ENCODE data around the gene USH1G.

The USH1G gene

DNA sequence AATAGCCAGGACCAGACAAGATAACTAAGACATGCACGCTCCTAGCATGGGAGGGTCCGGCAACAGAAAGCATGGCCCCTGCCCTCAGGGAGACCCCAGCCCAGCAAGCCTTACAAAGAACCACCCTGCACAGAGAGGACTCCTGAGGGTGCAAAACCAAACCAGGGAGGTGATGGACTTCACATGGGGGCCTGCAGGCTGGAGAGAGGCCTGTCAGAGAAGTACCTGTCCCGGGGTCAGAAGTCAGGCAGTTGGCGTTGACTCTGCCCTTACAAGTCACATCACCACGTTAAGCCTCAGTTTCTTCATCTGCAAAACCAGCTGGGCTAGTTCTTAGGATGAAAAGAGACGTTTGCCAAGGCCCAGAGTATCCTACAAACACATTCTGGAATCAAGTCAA, 5.7 kb upstream of the USH1G start:
- in situ Hi-C loops (cut with HindIII; ENCODE audit: low sequenced_read_pairs): no loop called here
- no peak for DNase-seq (ENCODE audit: low read depth, low spot score)
- TF ChIP-seq, protein P1, sequence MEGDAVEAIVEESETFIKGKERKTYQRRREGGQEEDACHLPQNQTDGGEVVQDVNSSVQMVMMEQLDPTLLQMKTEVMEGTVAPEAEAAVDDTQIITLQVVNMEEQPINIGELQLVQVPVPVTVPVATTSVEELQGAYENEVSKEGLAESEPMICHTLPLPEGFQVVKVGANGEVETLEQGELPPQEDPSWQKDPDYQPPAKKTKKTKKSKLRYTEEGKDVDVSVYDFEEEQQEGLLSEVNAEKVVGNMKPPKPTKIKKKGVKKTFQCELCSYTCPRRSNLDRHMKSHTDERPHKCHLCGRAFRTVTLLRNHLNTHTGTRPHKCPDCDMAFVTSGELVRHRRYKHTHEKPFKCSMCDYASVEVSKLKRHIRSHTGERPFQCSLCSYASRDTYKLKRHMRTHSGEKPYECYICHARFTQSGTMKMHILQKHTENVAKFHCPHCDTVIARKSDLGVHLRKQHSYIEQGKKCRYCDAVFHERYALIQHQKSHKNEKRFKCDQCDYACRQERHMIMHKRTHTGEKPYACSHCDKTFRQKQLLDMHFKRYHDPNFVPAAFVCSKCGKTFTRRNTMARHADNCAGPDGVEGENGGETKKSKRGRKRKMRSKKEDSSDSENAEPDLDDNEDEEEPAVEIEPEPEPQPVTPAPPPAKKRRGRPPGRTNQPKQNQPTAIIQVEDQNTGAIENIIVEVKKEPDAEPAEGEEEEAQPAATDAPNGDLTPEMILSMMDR (IDR thresholded peaks at IDR 0.05; ENCODE audit: low read depth, low read length): no peak
- H3K4me3 ChIP-seq (ENCODE audit: low read depth, low read length): no peak overlapping the region

DNA sequence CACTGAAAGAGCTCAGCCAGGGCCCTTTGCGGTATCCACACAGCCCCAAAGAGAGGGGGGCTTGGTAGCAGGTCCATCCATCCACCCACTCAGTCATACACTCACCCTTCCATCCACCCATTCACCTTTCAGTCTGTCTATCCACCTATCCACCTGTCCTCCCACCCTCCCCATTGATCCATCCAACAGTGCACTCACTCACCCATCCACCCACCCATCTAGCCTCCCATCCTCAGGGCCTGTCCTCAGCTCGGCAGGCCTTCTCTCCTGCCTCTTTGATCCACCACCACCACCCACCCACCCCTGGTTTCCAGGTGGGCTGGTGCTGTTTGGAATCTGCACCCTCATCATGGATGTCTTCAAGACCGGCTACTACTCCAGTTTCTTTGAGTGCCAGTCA, 2.2 kb upstream of the USH1G start:
- H3K4me3 ChIP-seq (ENCODE audit: low read depth, low read length): no peak overlapping the region
- TF ChIP-seq, protein P1 (IDR thresholded peaks at IDR 0.05; ENCODE audit: low read depth, low read length): no peak
- in situ Hi-C loops (cut with HindIII; ENCODE audit: low sequenced_read_pairs): no loop called here
- no peak for DNase-seq (ENCODE audit: low read depth, low spot score)

DNA sequence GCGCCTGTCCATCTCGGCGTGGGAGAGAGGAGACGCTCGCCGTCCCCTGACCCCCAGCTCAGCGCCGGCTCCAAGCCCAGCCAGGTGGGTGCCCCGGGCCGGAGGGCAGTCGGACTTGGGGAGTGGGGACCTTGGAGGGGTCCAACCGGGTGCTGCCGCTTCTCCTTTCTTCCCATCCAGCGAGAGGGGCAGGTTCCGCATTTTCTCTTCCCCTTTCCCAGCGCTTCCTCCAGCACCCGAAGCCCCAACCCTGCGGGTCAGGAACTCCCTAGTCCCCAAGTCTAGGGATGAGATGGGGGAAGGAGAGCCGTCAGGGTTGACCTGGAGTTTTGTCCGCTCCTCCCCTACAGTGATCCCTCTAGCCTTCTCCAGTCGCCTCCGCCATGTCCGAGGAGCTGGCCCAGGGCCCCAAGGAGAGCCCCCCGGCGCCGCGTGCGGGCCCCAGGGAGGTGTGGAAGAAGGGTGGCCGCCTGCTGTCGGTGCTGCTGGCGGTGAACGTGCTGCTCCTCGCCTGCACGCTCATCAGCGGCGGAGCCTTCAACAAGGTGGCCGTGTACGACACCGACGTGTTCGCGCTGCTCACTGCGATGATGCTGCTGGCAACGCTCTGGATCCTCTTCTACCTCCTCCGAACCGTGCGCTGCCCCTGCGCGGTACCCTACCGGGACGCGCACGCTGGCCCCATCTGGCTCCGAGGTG, 1.3 kb upstream of the USH1G start, which contains the start of gene OTOP2:
Gene OTOP2 (plus strand): TSS at position 24 of the 699 bp plus-strand sequence. CDS start 360 bp downstream, at position 384.
- DNase-seq (ENCODE audit: low read depth, low spot score): no peak
- H3K4me3 ChIP-seq (ENCODE audit: low read depth, low read length): peak within 1 kb of the TSS; percentile 12
- in situ Hi-C loops (cut with HindIII; ENCODE audit: low sequenced_read_pairs): no loop called here
- TF ChIP-seq, protein P1 (IDR thresholded peaks at IDR 0.05; ENCODE audit: low read depth, low read length): no peak

DNA sequence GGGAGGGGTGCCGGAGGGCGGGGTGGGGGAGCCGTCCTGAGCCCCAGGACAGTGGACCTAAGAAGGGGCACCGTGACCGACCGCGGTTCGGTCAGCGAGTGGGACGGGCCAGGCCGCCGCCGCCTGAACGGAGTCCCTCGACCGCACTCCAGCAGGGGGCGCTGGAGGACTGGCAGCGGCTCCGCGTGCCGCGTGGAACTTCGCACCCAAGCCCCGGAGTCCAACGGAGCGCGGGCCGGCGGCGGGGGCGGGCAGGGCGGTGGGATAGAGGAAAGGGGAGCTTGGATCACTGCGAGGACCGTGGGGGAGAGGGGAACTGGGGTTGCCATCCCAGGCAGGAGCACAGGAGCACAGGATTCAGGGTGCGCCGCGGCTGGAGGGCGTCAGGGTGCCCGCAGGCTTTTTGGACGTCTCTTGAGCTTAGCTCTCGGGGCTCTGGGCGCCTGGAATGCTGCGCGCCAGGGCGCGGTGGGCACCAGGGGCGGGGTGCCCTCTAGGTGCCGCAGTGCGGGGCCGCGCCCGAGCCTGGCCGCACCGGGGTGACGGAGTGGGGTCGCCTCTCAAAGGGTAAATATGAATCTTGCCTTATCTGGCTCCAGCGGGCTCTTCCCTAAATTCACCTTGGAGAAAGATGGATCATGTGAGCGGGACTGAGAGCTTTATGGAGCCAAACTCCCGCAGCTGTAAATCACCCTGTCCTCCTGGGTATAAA, 639 bp upstream of the USH1G start:
- peak overlapping the region; percentile 12 for H3K4me3 ChIP-seq (ENCODE audit: low read depth, low read length)
- TF ChIP-seq, protein P1 (IDR thresholded peaks at IDR 0.05; ENCODE audit: low read depth, low read length): peak; percentile 66
- peak; percentile 8 for DNase-seq (ENCODE audit: low read depth, low spot score)
- in situ Hi-C loops (cut with HindIII; ENCODE audit: low sequenced_read_pairs): no loop called here

GRCh38 chr17:74922172-74922571, 883 bp downstream of the USH1G start:
- H3K4me3 ChIP-seq (ENCODE audit: low read depth, low read length): no peak overlapping the region
- TF ChIP-seq, protein P1 (IDR thresholded peaks at IDR 0.05; ENCODE audit: low read depth, low read length): no peak
- in situ Hi-C loops (cut with HindIII; ENCODE audit: low sequenced_read_pairs): no loop called here
- DNase-seq (ENCODE audit: low read depth, low spot score): no peak

GRCh38 chr17:74921769-74922168, 1.3 kb downstream of the USH1G start:
- in situ Hi-C loops (cut with HindIII; ENCODE audit: low sequenced_read_pairs): no loop called here
- no peak for DNase-seq (ENCODE audit: low read depth, low spot score)
- H3K4me3 ChIP-seq (ENCODE audit: low read depth, low read length): no peak overlapping the region
- TF ChIP-seq, protein P1 (IDR thresholded peaks at IDR 0.05; ENCODE audit: low read depth, low read length): no peak
